GM23338 (cell line): ENCODE measurements around the gene SLAMF9. TPM values are rescaled to one million over a fixed set of nuclear protein-coding genes. Genes with fewer than 3 reads are reported as not detected.
A peak's percentile ranks its signal among the peaks of the same experiment; 100 is the strongest.

ENCODE experiments used
- ATAC-seq: fragments of 200-7000 bp; cut with Tn5 transposase; 3 replicates; pipeline ENCODE4 v1.9.1; 2020
- DNase-seq: peaks from one replicate; pipeline ENCODE4 v3.0.0-alpha.2; 2015; ENCODE audit warnings: low spot score
- H2AFZ ChIP-seq: fragments of 200-600 bp; sonication (generic); 2 replicates; pipeline ENCODE4 v1.8.0; 2016; ENCODE audit warnings: antibody characterized with exemption, mild to moderate bottlenecking, moderate library complexity
- H3F3A ChIP-seq: fragments of 200-600 bp; sonication (generic); replicated peaks from 2 replicates; pipeline ENCODE4 v1.8.0; 2017; ENCODE audit warnings: antibody characterized with exemption, mixed run types, low read depth
- H3K27ac ChIP-seq: fragments of 200-600 bp; sonication (generic); 2 replicates; pipeline ENCODE4 v1.6.1; 2016; ENCODE audit warnings: low read depth
- H3K27me3 ChIP-seq: fragments of 200-600 bp; sonication (generic); 2 replicates; pipeline ENCODE4 v1.8.0; 2016; ENCODE audit warnings: mild to moderate bottlenecking, mixed run types, moderate library complexity; ENCODE audit not compliant: insufficient read depth
- H3K36me3 ChIP-seq: fragments of 200-600 bp; sonication (generic); 2 replicates; pipeline ENCODE4 v1.8.0; 2016; ENCODE audit warnings: mild to moderate bottlenecking; ENCODE audit not compliant: insufficient read depth
- H3K4me1 ChIP-seq: fragments of 200-600 bp; sonication (generic); 2 replicates; pipeline ENCODE4 v1.8.0; 2016; ENCODE audit warnings: mild to moderate bottlenecking, moderate library complexity; ENCODE audit not compliant: insufficient read depth
- H3K4me2 ChIP-seq: fragments of 200-600 bp; sonication (generic); 2 replicates; pipeline ENCODE4 v1.7.1; 2017; ENCODE audit warnings: mixed run types
- H3K4me3 ChIP-seq: fragments of 200-600 bp; sonication (generic); 2 replicates; pipeline ENCODE4 v1.6.1; 2016; ENCODE audit warnings: mixed run types
- H3K79me2 ChIP-seq: fragments of 200-600 bp; sonication (generic); replicated peaks from 2 replicates; pipeline ENCODE4 v1.8.0; 2017; ENCODE audit warnings: mild to moderate bottlenecking; ENCODE audit not compliant: insufficient read depth
- H3K9me2 ChIP-seq: fragments of 200-600 bp; sonication (generic); 2 replicates; pipeline ENCODE4 v1.8.0; 2017; ENCODE audit not compliant: insufficient read depth
- H4K20me1 ChIP-seq: fragments of 200-600 bp; sonication (generic); replicated peaks from 2 replicates; pipeline ENCODE4 v1.8.0; 2017; ENCODE audit warnings: mild to moderate bottlenecking; ENCODE audit not compliant: insufficient read depth
- H3K27ac Mint-ChIP-seq: 2 replicates; pipeline ENCODE4 v1.8.0; 2020; ENCODE audit warnings: inconsistent platforms, mild to moderate bottlenecking, moderate library complexity, mixed read lengths
- H3K27me3 Mint-ChIP-seq: 3 replicates; pipeline ENCODE4 v1.8.0; 2022; ENCODE audit warnings: low read depth, mild to moderate bottlenecking, moderate library complexity, mixed read lengths, inconsistent platforms; ENCODE audit not compliant: insufficient read depth, poor library complexity
- H3K36me3 Mint-ChIP-seq: 3 replicates; pipeline ENCODE4 v1.8.0; 2021; ENCODE audit warnings: low read depth, mild to moderate bottlenecking, inconsistent platforms, moderate library complexity, mixed read lengths
- H3K4me1 Mint-ChIP-seq: 3 replicates; pipeline ENCODE4 v1.8.0; 2020; ENCODE audit warnings: mild to moderate bottlenecking, inconsistent platforms, mixed read lengths
- H3K4me3 Mint-ChIP-seq: 3 replicates; pipeline ENCODE4 v1.8.0; 2021; ENCODE audit warnings: moderate library complexity, mild to moderate bottlenecking, inconsistent platforms, mixed read lengths
- H3K9me3 Mint-ChIP-seq: 3 replicates; pipeline ENCODE4 v1.8.0; 2020; ENCODE audit warnings: moderate library complexity, mild to moderate bottlenecking, inconsistent platforms, mixed read lengths
- EZH2 ChIP-seq: fragments of 200-600 bp; sonication (generic); IDR thresholded peaks from one replicate; pipeline ENCODE4 v1.8.0; 2017; ENCODE audit warnings: antibody characterized with exemption, mild to moderate bottlenecking, low read depth; ENCODE audit not compliant: unreplicated experiment
- NANOG ChIP-seq: IDR thresholded peaks from 2 replicates; pipeline ENCODE4 v1.6.1; 2016; ENCODE audit warnings: antibody characterized with exemption, borderline replicate concordance
- STAT1 ChIP-seq: IDR thresholded peaks from one replicate; pipeline ENCODE4 v1.6.1; 2016; ENCODE audit warnings: antibody characterized with exemption; ENCODE audit not compliant: unreplicated experiment
- polyA plus RNA-seq: library from polyadenylated mRNA; unstranded; fragments of >200 nt; fragmentation: Nextera tagmentation; extraction: Ambion mirVana; gene quantifications from 2 replicates; pipeline ENCODE4 v1.2.1, GENCODE V29; 2016
- total RNA-seq: library from RNA; depleted of rRNA; stranded (reverse); fragments of >200 nt; shearing (Covaris generic); gene quantifications from 2 replicates; pipeline ENCODE4 v1.2.3, GENCODE V29; 2014
- TF ChIP-seq, protein P1 (sequence below): fragments of 250-450 bp; sonication (Bioruptor Pico); IDR thresholded peaks from 2 replicates; pipeline ENCODE4 v1.5.0; 2020; ENCODE audit warnings: mild to moderate bottlenecking, moderate library complexity
- TF ChIP-seq, protein P2 (sequence below): IDR thresholded peaks from 2 replicates; pipeline ENCODE4 v1.6.1; 2016; ENCODE audit warnings: antibody characterized with exemption

The SLAMF9 gene
- total and polyA plus RNA-seq, 2 experiments from 2014 or later, result not detected

- H3K9me2 ChIP-seq, result peaks cover 6% of the 10 kb centered on the region
- Mint-ChIP-seq H3K36me3 (peaks cover 21% of the 10 kb centered on the region), H3K27ac (peak overlapping the region; percentile 79), H3K9me3 (no peaks in the 10 kb centered on the region), H3K4me1 (peaks cover 55% of the 10 kb centered on the region), H3K27me3 (peaks cover 17% of the 10 kb centered on the region), H3K4me3 (peak overlapping the region; percentile 1; the same call in 1 of the 3 replicates)
- peaks cover 34% of the 10 kb centered on the region for H3K4me1 ChIP-seq
- H4K20me1 ChIP-seq, result peaks cover 4% of the 10 kb centered on the region; the same call in 1 of the 2 replicates
- H3K36me3 ChIP-seq, result no peaks in the 10 kb centered on the region
- no peaks in the 10 kb centered on the region for H3K27me3 ChIP-seq
- H3K79me2 ChIP-seq, result peaks cover 17% of the 10 kb centered on the region; the same call in 1 of the 2 replicates
- no peaks in the 10 kb centered on the region for H3F3A ChIP-seq
- TF ChIP-seq, protein P1, sequence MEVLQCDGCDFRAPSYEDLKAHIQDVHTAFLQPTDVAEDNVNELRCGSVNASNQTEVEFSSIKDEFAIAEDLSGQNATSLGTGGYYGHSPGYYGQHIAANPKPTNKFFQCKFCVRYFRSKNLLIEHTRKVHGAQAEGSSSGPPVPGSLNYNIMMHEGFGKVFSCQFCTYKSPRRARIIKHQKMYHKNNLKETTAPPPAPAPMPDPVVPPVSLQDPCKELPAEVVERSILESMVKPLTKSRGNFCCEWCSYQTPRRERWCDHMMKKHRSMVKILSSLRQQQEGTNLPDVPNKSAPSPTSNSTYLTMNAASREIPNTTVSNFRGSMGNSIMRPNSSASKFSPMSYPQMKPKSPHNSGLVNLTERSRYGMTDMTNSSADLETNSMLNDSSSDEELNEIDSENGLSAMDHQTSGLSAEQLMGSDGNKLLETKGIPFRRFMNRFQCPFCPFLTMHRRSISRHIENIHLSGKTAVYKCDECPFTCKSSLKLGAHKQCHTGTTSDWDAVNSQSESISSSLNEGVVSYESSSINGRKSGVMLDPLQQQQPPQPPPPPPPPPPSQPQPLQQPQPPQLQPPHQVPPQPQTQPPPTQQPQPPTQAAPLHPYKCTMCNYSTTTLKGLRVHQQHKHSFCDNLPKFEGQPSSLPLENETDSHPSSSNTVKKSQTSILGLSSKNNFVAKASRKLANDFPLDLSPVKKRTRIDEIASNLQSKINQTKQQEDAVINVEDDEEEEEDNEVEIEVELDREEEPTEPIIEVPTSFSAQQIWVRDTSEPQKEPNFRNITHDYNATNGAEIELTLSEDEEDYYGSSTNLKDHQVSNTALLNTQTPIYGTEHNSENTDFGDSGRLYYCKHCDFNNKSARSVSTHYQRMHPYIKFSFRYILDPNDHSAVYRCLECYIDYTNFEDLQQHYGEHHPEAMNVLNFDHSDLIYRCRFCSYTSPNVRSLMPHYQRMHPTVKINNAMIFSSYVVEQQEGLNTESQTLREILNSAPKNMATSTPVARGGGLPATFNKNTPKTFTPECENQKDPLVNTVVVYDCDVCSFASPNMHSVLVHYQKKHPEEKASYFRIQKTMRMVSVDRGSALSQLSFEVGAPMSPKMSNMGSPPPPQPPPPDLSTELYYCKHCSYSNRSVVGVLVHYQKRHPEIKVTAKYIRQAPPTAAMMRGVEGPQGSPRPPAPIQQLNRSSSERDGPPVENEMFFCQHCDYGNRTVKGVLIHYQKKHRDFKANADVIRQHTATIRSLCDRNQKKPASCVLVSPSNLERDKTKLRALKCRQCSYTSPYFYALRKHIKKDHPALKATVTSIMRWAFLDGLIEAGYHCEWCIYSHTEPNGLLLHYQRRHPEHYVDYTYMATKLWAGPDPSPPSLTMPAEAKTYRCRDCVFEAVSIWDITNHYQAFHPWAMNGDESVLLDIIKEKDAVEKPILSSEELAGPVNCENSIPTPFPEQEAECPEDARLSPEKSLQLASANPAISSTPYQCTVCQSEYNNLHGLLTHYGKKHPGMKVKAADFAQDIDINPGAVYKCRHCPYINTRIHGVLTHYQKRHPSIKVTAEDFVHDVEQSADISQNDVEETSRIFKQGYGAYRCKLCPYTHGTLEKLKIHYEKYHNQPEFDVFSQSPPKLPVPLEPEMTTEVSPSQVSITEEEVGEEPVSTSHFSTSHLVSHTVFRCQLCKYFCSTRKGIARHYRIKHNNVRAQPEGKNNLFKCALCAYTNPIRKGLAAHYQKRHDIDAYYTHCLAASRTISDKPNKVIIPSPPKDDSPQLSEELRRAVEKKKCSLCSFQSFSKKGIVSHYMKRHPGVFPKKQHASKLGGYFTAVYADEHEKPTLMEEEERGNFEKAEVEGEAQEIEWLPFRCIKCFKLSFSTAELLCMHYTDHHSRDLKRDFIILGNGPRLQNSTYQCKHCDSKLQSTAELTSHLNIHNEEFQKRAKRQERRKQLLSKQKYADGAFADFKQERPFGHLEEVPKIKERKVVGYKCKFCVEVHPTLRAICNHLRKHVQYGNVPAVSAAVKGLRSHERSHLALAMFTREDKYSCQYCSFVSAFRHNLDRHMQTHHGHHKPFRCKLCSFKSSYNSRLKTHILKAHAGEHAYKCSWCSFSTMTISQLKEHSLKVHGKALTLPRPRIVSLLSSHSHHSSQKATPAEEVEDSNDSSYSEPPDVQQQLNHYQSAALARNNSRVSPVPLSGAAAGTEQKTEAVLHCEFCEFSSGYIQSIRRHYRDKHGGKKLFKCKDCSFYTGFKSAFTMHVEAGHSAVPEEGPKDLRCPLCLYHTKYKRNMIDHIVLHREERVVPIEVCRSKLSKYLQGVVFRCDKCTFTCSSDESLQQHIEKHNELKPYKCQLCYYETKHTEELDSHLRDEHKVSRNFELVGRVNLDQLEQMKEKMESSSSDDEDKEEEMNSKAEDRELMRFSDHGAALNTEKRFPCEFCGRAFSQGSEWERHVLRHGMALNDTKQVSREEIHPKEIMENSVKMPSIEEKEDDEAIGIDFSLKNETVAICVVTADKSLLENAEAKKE, result no peak
- TF ChIP-seq EZH2, result no peak
- TF ChIP-seq, protein P2, sequence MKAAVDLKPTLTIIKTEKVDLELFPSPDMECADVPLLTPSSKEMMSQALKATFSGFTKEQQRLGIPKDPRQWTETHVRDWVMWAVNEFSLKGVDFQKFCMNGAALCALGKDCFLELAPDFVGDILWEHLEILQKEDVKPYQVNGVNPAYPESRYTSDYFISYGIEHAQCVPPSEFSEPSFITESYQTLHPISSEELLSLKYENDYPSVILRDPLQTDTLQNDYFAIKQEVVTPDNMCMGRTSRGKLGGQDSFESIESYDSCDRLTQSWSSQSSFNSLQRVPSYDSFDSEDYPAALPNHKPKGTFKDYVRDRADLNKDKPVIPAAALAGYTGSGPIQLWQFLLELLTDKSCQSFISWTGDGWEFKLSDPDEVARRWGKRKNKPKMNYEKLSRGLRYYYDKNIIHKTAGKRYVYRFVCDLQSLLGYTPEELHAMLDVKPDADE, result no peak
- TF ChIP-seq NANOG, result no peak
- no peak for TF ChIP-seq STAT1
- no peak overlapping the region for H3K4me3 ChIP-seq
- no peak overlapping the region for H3K4me2 ChIP-seq
- H3K27ac ChIP-seq, result no peak overlapping the region
- DNase-seq (peak; percentile 35), ATAC-seq (no peak)
- no peak overlapping the region for H2AFZ ChIP-seq
These were observed 12.2 kb downstream of the SLAMF9 start for GRCh38 chr1:159941591-159942560.
